ENCODE measurements around the gene ZNF579.

The ZNF579 gene

GRCh38 chr19:55563261-55563690 lies 17.4 kb downstream of the ZNF579 start:
- no peak for DNase-seq

GRCh38 chr19:55559684-55560083 lies 21.0 kb downstream of the ZNF579 start:
- no peak for DNase-seq

DNA sequence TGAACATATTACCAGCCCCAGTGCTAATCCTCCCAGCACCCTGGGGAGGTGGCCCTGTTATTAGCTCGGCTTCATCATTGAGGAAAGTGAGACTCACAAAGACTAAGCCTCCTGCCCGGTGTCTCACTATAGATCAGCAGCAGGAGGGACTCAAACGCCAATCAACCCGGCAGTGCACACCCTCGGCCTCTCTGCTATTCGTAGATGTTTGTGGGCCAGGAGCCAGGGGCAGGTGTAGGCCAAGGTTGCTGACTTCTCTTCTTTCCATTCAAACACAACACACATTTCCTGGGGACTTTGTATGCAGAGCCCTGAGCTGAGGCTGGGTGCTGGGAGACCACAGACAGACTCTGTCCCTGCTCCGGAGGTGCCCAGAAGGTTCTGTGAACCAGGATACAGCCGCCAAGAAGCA lies 25.9 kb downstream of the ZNF579 start:
- no peak for DNase-seq

DNA sequence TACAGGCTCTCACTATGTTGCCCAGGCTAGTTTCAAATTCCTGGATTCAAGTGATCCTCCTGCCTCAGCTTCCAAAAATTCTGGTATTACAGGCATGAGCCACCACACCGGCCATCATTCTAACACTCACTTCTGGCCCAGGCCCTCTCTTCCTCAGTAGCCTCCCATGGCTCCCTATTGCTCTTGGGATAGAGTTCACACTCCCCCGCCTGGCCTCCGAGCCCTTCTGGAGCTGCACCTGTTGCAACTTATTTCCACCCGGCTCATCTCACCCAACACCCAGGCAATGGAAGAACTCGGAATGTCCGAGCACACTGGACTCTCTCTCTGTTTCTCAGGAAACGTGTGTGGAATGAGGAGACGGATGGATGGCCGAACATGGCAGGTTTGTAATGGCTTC lies 26.3 kb downstream of the ZNF579 start:
- no peak for DNase-seq

DNA sequence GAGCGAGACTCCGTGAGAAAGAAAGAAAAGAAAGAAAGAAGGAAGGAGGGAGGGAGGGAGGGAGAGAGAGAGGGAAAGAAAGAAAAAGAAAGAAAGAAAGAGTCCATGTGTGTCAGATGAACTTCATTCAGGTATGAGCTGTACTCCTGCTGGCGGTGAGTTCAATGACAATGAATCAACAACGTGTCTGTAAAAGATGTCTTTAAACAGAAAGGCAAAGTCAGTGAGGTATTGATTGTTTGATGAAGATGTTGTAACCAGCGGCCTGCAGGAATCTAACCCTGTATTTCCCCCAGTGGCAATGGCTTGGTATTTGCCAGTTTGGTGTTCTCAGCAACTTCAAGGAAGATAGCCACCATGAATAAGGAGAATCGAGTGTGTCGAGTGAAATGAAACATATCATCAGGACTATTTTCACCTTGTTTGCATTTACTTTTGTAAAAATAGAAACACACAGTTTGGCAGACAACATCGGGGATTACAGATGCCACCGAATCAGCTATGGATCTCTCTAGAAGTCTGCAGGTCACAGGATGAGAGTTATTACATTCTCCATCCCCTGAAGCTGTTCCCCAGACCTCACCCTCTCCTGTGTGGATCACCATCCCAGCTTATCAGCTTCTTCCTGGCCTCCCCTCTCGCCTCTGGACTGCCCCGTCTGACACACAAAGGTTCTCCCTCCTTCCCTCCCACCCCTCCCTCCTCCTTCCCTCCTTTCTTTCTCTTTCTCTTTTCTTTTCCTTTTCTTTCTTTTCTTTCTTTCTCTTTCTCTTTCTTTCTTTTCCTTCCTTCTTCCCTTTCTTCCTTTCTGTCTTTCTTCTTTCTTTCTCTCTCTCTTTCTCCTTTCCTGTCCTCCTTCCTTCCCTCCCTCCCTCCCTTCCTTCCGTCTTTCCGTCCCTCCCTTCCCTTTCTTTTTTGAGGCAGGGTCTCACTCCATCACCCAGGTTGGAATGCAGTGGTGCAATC lies 27.1 kb downstream of the ZNF579 start:
- no peak for DNase-seq

- DNase-seq, result no peak
Observed at GRCh38 chr19:55552620-55553019, 28.0 kb downstream of the ZNF579 start.

- DNase-seq, result no peak
Observed at GRCh38 chr19:55552206-55552605, 28.4 kb downstream of the ZNF579 start.

GRCh38 chr19:55550321-55550650 lies 30.4 kb downstream of the ZNF579 start:
- DNase-seq, result no peak

DNA sequence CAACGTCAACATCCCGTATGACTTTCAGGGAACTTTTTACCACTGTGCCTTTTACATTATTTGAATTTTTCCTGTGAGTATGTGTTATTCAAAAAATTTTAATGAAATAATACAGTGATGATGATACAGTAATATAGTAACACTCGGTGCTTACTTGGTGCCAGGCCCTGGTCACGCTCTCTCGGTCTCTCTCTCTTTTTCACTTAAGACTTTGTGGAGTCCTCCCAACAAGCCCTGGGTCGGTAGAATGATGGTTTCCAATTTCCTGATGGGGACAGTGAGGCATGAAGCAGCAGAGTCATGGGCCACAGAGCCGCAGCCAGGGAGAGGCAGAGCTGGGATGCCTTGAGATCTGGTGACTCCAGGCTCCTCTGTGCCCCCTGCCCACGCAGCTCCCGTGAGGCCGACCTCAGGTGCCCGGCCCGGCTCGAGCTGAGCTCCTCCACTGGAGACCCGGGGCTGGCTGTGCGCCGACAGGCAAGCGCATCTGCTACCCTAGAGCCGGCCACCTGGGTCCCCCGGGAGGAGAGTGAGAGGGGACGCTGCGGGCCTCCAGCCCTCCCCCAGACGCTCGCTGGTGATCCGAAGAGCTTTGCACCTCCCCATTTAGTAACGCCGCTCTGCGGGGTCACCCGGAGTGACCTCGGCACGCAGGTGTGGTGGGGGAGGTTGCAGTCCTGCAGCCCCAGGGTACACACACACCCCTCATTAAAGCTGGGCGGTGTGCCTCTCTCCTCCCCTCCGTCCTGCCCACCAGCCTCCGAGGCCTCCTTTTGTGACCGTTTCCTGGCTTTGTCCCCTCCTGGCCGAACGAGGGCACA lies 30.9 kb downstream of the ZNF579 start:
- DNase-seq, result no peak

DNA sequence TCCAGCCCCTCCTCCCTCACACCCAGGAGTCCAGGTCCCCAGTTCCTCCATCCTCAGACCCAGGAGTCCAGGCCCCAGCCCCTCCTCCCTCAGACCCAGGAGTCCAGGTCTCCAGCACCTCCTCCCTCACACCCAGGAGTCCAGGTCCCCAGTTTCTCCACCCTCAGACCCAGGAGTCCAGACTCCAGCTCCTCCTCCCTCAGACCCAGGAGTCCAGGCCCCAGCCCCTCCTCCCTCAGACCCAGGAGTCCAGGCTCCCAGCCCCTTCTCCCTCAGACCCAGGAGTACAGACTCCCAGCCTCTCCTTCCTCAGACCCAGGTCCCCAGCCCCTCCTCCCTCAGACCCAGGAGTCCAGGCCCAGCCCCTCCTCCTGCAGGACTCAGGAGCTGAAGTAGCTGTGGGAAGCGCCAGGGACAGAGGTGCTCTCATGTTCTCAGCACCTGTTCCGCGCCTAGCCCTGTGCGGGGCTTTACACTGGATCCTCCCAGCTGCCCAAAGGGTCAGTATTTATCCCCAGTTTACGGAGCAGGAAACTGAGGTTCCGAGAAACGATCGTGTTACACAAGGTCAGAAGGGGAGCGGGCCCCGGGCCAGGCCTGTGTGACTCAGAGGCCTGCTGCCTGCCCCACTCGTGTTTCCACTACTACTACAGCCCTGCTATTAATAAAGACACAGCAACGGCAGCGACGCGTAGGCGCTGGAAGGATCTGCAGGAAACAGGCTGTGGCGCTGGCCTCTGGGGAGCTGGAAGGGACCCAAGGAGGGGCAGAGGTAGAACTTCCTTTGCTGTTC lies 33.6 kb downstream of the ZNF579 start:
- DNase-seq, result no peak

GRCh38 chr19:55546011-55546410 lies 34.6 kb downstream of the ZNF579 start:
- DNase-seq, result no peak

- no peak for DNase-seq
Observed at GRCh38 chr19:55545443-55545842, 35.2 kb downstream of the ZNF579 start, which contains the start of gene SBK3. Gene SBK3 (minus strand): TSS chr19:55545543. CDS start chr19:55545543, 0 bp downstream.

- no peak for DNase-seq
Observed at GRCh38 chr19:55544776-55545439, 35.7 kb downstream of the ZNF579 start.

DNA sequence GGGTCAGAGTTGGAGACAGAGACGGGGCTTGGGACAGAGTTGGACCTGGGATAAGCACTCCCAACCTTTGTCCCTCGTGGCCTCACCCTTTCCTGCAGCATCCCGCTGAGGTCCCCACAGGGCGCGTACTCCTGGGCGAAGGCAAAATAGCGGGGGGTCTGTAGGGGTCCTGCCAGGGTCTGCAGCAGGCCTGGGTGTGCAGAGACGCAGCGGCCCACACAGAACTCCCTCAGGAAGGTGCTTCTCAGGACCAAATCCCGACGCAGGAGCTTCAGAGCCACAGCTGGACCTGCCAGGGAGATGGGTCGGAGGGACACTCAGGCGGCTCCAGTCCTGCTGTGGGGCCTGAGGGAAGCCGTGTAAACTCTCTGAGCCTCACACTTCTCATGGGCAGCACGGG lies 36.6 kb downstream of the ZNF579 start:
- DNase-seq, result no peak

DNA sequence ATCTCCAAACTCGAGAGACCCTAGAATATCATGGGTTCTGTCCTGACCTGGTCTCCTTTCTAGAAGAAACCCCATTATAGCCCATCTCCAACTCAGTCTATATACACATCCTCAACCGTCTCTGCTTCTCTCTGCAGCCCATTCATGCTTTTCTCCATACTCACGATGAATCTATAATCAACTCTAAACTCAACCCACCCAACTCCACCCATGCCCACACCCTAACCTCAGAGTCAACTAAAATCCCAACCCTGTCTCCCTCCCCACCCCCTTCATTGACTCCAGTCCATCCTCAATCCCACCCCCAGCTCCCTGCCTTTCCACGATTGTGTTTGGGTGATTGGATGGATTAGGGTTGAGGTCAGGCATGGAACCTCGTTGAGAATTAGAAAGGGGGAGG lies 37.1 kb downstream of the ZNF579 start:
- no peak for DNase-seq

DNA sequence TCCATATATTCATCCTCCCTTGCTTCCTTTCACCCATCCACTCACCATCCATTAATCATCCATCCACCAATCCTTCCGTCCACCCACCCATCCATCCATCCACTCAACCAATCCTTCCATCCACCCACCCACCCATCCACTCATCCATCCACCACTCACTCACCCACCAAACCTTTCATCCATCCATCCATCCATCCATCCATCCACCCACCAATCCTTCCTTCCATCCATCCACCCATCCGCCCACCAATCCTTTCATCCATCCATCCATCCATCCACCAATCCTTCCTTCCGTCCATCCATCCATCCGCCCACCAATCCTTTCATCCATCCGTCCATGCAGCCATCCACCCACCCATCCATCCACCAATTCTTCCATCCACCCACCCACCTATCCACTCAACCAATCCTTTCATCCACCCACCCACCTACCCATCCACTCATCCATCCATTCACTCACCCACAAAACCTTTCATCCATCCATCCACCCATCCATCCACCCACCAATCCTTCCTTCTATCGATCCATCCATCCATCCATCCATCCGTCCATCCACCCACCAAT lies 38.3 kb downstream of the ZNF579 start:
- no peak for DNase-seq

DNA sequence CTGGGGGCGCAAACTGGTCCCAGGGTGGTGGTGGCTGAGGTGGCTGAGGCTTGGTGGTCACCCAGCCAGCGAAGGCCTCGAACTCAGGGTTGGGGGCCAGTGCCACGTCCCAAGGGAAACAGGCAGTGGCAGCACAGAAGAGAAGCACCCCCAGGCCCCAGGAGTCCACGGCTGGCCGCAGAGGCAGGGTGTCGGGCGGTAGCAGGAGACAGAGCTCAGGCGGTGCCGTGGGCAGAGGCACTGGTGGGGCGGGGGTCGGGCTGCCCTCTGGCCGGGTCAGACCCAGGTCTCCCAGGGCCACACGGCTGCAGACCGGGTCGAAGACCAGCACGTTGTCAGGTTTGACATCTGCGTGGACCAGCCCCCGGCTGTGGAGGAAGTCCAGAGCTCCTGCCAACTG lies 39.6 kb downstream of the ZNF579 start:
- DNase-seq, result no peak

DNA sequence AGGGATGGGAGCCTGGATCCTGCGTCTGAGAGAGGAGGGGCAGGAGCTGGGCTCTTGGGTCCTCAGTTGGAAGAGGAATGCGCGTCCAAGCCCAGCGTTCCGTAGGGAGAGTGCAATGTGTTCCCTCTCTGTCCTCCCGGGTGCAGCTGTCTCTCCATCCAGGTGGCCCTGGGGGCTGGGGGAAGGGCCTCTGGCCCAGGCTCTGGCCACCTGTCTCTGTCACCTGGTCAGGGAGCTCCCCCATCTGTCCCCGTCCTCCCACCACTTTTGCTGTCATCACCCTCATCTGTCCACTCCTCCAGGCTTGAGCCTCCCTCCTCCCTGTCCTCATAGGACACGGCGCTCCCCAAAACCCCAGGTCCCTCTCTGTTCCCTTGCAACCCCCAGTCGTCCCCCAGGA lies 40.0 kb downstream of the ZNF579 start:
- DNase-seq, result no peak

DNA sequence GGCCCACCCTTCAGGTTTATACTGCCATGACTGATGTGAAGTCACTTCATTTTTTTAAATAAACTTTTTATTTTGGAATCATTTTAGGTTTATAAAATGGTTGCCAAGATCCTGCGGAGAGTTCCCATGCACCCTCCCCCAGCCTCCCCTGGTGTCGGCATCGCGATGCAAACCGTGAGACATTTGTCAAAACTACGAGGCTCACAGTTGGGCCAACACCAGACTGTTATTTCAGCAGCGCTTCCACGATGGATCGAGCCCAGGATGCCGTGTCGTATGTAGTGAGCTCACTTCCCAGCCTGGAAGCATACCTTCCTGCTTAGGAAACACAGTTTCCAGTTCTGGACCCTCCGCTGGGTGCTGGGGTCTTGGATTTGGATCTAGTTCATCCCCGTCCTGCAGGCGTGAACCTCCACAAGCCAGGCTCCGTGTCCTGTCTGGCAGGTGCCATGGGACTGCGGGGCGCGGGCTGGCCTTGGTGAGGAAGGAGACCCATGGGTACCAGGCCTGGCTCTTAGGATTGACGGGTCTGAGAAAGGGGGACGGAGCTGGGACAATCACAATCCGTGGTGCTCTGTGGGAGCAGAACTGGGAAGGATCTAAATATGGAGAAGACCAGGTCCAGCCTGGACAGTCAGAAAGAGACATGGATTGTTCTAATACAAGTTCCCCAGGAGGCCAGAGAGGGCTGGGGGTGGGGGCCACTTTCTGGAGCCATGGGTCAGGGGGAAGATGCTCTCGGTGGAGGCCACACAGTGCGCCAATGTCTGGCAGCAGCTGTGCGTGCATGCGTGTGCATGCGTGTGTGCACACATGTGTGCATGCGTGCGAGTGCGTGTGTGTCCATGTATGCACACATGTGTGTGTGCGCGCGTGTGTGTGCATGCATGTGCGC lies 41.3 kb downstream of the ZNF579 start:
- DNase-seq, result no peak

DNA sequence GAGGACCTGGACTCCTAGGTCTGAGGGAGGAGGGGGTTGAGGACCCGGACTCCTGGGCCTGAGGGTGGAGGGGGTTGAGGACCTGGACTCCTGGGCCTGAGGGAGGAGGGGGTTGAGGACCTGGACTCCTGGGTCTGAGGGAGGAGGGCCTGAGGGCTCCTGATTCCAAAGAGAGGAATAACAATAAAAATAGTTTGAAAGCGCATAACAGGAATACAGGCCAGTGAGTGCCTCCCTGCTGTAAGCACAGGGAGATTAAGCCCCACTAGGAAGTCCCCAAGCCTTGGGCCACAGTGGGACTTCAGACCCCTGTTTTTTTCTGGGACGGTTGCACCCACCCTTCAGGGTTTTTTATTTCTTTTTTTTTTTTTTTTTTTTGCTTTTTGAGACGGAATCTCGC lies 42.5 kb downstream of the ZNF579 start:
- no peak for DNase-seq

- no peak for DNase-seq
Observed at GRCh38 chr19:55537741-55538111, 42.9 kb downstream of the ZNF579 start.
